RWPE2 (cell line): ENCODE measurements around the gene USP6NL.

ENCODE experiments used
- ATAC-seq: fragments of 200-7000 bp; cut with Tn5 transposase; 3 replicates; pipeline ENCODE4 v1.9.1; 2021; ENCODE audit warnings: low read depth
- DNase-seq: peaks from one replicate; pipeline ENCODE4 v3.0.0-alpha.2; 2020; ENCODE audit warnings: low spot score
- H3K27ac ChIP-seq: fragments of 450-650 bp; 2 replicates; pipeline ENCODE4 v1.5.1; 2017; ENCODE audit warnings: mild to moderate bottlenecking; ENCODE audit not compliant: poor library complexity, severe bottlenecking
- H3K27me3 ChIP-seq: fragments of 250-450 bp; sonication (Bioruptor Pico); 2 replicates; pipeline ENCODE4 v1.5.1; 2021; ENCODE audit warnings: mild to moderate bottlenecking, moderate library complexity; ENCODE audit not compliant: insufficient read depth, poor library complexity, severe bottlenecking
- H3K36me3 ChIP-seq: fragments of 250-450 bp; sonication (Bioruptor Pico); 2 replicates; pipeline ENCODE4 v1.5.1; 2020; ENCODE audit warnings: low read depth, mild to moderate bottlenecking, moderate library complexity
- H3K4me1 ChIP-seq: fragments of 250-450 bp; sonication (Bioruptor Pico); 2 replicates; pipeline ENCODE4 v1.5.1; 2021; ENCODE audit warnings: mild to moderate bottlenecking, moderate library complexity; ENCODE audit not compliant: insufficient read depth, poor library complexity, severe bottlenecking
- H3K4me3 ChIP-seq: fragments of 250-450 bp; sonication (Bioruptor Pico); 2 replicates; pipeline ENCODE4 v1.5.1; 2021; ENCODE audit warnings: mild to moderate bottlenecking, moderate library complexity; ENCODE audit not compliant: severe bottlenecking
- H3K9me3 ChIP-seq: fragments of 250-450 bp; sonication (Bioruptor Pico); 2 replicates; pipeline ENCODE4 v1.5.1; 2021; ENCODE audit warnings: mild to moderate bottlenecking, moderate library complexity; ENCODE audit not compliant: severe bottlenecking
- CTCF ChIP-seq: fragments of 450-650 bp; IDR thresholded peaks from one replicate; pipeline ENCODE4 v1.5.1; 2017; ENCODE audit warnings: mild to moderate bottlenecking, moderate library complexity; ENCODE audit not compliant: poor library complexity, severe bottlenecking

USP6NL gene

GRCh38 chr10:11653758-11654471 is 42.5 kb upstream of the USP6NL start:
- peaks cover 4% of the 10 kb centered on the region for H3K4me1 ChIP-seq
- no peak for DNase-seq
- no peak overlapping the region for H3K4me3 ChIP-seq
- H3K36me3 ChIP-seq, result no peaks in the 10 kb centered on the region
- TF ChIP-seq CTCF, result no peak
- ATAC-seq, result no peak
- H3K9me3 ChIP-seq, result no peaks in the 10 kb centered on the region
- H3K27me3 ChIP-seq, result no peaks in the 10 kb centered on the region
- no peak overlapping the region for H3K27ac ChIP-seq

DNA sequence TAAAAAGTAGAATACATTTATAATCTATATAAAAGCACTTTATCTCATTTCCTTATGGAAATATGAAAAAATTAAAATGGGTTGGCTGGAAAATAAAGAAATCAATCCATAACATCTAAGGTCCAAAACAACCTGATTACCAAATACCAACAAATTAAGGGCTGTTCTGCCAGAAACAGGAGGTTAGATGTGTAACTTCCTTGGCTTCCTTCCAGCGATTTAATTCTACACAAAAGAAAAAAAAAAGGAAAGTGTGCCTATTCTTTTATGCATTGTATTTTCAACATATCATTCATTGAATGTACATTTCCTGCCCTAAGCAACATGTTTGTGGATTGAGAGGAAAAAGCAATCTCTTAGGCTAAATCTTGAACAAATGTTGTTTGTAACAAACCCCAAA is 36.2 kb upstream of the USP6NL start:
- ATAC-seq (no peak), DNase-seq (no peak)
- Histone ChIP-seq H3K4me1 (peaks cover 4% of the 10 kb centered on the region), H3K9me3 (no peaks in the 10 kb centered on the region), H3K36me3 (no peaks in the 10 kb centered on the region), H3K27ac (no peak overlapping the region), H3K27me3 (no peaks in the 10 kb centered on the region), H3K4me3 (no peak overlapping the region)
- no peak for TF ChIP-seq CTCF

GRCh38 chr10:11646450-11646849 is 35.0 kb upstream of the USP6NL start:
- Histone ChIP-seq H3K4me3 (no peak overlapping the region), H3K36me3 (no peaks in the 10 kb centered on the region)

GRCh38 chr10:11643039-11643438 is 31.6 kb upstream of the USP6NL start:
- Histone ChIP-seq H3K9me3 (no peaks in the 10 kb centered on the region), H3K27me3 (no peaks in the 10 kb centered on the region), H3K4me3 (no peak overlapping the region), H3K27ac (no peak overlapping the region), H3K4me1 (no peaks in the 10 kb centered on the region), H3K36me3 (no peaks in the 10 kb centered on the region)
- DNase-seq (no peak), ATAC-seq (no peak)
- no peak for TF ChIP-seq CTCF

More at GRCh38 chr10:11646450-11646849, 35.0 kb upstream of the USP6NL start:
- H3K27me3 ChIP-seq, result no peaks in the 10 kb centered on the region
- H3K9me3 ChIP-seq, result no peaks in the 10 kb centered on the region
- TF ChIP-seq CTCF, result no peak
- no peak for ATAC-seq
- no peak for DNase-seq
- no peak overlapping the region for H3K27ac ChIP-seq
- H3K4me1 ChIP-seq, result peaks cover 4% of the 10 kb centered on the region

DNA sequence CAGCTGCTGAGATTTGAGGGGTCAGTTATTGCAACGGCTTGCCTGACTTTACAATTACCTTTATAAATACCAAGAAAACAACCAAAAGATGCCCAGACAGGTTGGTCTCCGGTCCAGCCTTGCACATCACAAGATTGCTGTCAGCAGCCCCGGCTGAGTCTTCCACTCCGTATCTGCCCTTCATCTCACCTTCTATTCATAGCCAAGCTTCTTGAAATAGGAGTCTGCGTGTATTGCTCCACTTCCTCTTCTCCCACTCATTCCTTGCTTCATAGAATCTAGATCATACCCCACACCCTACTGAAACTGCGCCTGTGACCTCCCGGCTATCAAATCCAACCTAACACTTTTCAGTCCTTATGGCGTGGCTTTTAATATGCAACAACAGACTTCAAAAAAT is 31.1 kb upstream of the USP6NL start:
- H3K4me1 ChIP-seq, result no peaks in the 10 kb centered on the region
- TF ChIP-seq CTCF, result no peak
- no peaks in the 10 kb centered on the region for H3K36me3 ChIP-seq
- ATAC-seq (no peak), DNase-seq (no peak)
- H3K4me3 ChIP-seq, result no peak overlapping the region
- no peaks in the 10 kb centered on the region for H3K27me3 ChIP-seq
- no peaks in the 10 kb centered on the region for H3K9me3 ChIP-seq
- H3K27ac ChIP-seq, result no peak overlapping the region
